HepG2 (cell line): ENCODE results near the gene SNAP29. TPM values are rescaled to one million over a fixed set of nuclear protein-coding genes. Genes with fewer than 3 reads are reported as not detected.

Experiments
- GATAD2A ChIP-seq: IDR thresholded peaks from 2 replicates; pipeline ENCODE4 v1.6.1; 2016
- HNRNPK ChIP-seq: fragments of 200-400 bp; formaldehyde crosslinking; IDR thresholded peaks from 2 replicates; pipeline ENCODE4 v1.6.1; 2018; ENCODE audit warnings: low read length, low read depth, moderate library complexity, mild to moderate bottlenecking; ENCODE audit not compliant: poor library complexity, severe bottlenecking
- HNRNPLL ChIP-seq: fragments of 200-400 bp; formaldehyde crosslinking; IDR thresholded peaks from 2 replicates; pipeline ENCODE4 v1.6.1; 2017; ENCODE audit warnings: mild to moderate bottlenecking, low read depth, low read length; ENCODE audit not compliant: poor library complexity, severe bottlenecking
- IRF2 ChIP-seq: IDR thresholded peaks from 2 replicates; pipeline ENCODE4 v1.6.1; 2018; ENCODE audit warnings: missing genetic modification reagents, missing compliant biosample characterization
- NFYC ChIP-seq: IDR thresholded peaks from 2 replicates; pipeline ENCODE4 v1.6.1; 2016; ENCODE audit warnings: missing genetic modification reagents, missing compliant biosample characterization
- RBFOX2 ChIP-seq: fragments of 200-400 bp; formaldehyde crosslinking; IDR thresholded peaks from 2 replicates; pipeline ENCODE4 v1.6.1; 2017; ENCODE audit warnings: low read depth, mild to moderate bottlenecking, low read length
- RFX3 ChIP-seq: IDR thresholded peaks from 2 replicates; pipeline ENCODE4 v1.6.1; 2016; ENCODE audit warnings: missing biosample characterization, missing genetic modification reagents
- RXRB ChIP-seq: IDR thresholded peaks from 2 replicates; pipeline ENCODE4 v1.6.1; 2016; ENCODE audit warnings: borderline replicate concordance, missing genetic modification reagents, missing compliant biosample characterization
- SAP130 ChIP-seq: IDR thresholded peaks from 2 replicates; pipeline ENCODE4 v1.6.1; 2016; ENCODE audit warnings: low read depth
- SMARCE1 ChIP-seq: fragments of 450-650 bp; IDR thresholded peaks from 2 replicates; pipeline ENCODE4 v1.6.1; 2017; ENCODE audit warnings: borderline replicate concordance
- SMC3 ChIP-seq: IDR thresholded peaks from 2 replicates; pipeline ENCODE4 v1.6.1; 2011; ENCODE audit warnings: low read length, improper control_type of control experiment
- THAP11 ChIP-seq: IDR thresholded peaks from 2 replicates; pipeline ENCODE4 v1.6.1; 2016; ENCODE audit warnings: missing biosample characterization, missing genetic modification reagents
- U2AF2 ChIP-seq: fragments of 200-400 bp; formaldehyde crosslinking; IDR thresholded peaks from 2 replicates; pipeline ENCODE4 v1.6.1; 2017; ENCODE audit warnings: low read depth, mild to moderate bottlenecking, low read length
- ZFP36L2 ChIP-seq: sonication (generic); formaldehyde crosslinking; IDR thresholded peaks from 2 replicates; pipeline ENCODE4 v1.4.0; 2020; ENCODE audit warnings: missing genetic modification reagents
- ZNF616 ChIP-seq: sonication (generic); formaldehyde crosslinking; IDR thresholded peaks from 2 replicates; pipeline ENCODE4 v1.5.0; 2020; ENCODE audit warnings: low read depth, mild to moderate bottlenecking, missing genetic modification reagents
- ZSCAN31 ChIP-seq: sonication (generic); formaldehyde crosslinking; IDR thresholded peaks from 2 replicates; pipeline ENCODE4 v1.5.0; 2020; ENCODE audit warnings: low read depth, mild to moderate bottlenecking, missing genetic modification reagents
- polyA plus RNA-seq, 8 experiments: library from polyadenylated mRNA; depleted of rRNA in 3 of 8; stranded (reverse) in 7 of 8; unstranded in 1 of 8; fragments of >200 nt; fragmentation: Illumina TruSeq in 4 of 8; extraction: Trizol in 4 of 8; gene quantifications; 2 replicates each; pipeline versions ENCODE4 v1.2.1 to v1.2.3, GENCODE V29; 2011 to 2016; ENCODE audit warnings: low read depth in 4 of 8, missing spikeins in 1 of 8, mixed read lengths in 1 of 8; ENCODE audit not compliant: insufficient read depth in 1 of 8
- total RNA-seq, 5 experiments: library from RNA; depleted of rRNA; stranded (reverse); fragments of >200 nt; fragmentation: Illumina TruSeq; extraction: Trizol; gene quantifications; 2 replicates each; pipeline ENCODE4 v1.2.3, GENCODE V29; 2016; ENCODE audit warnings: low read depth in 1 of 5
- TF ChIP-seq, protein P1 (sequence below), 2 experiments: IDR thresholded peaks; 2 replicates each; pipeline ENCODE4 v1.6.1; 2011 to 2012; ENCODE audit warnings: low read length in 2 of 2, borderline replicate concordance in 1 of 2, low read depth in 1 of 2, mild to moderate bottlenecking in 1 of 2, moderate library complexity in 1 of 2
- TF ChIP-seq, protein P2 (sequence below): sonication (generic); formaldehyde crosslinking; IDR thresholded peaks from 2 replicates; pipeline ENCODE4 v1.4.0; 2020; ENCODE audit warnings: mild to moderate bottlenecking, low read depth, missing genetic modification reagents
- TF ChIP-seq, protein P3 (sequence below): sonication (generic); formaldehyde crosslinking; IDR thresholded peaks from 2 replicates; pipeline ENCODE4 v1.4.0; 2020; ENCODE audit warnings: missing genetic modification reagents, low read depth, mild to moderate bottlenecking, borderline replicate concordance
- TF ChIP-seq, protein P4 (sequence below): IDR thresholded peaks from 2 replicates; pipeline ENCODE4 v1.6.1; 2018; ENCODE audit warnings: missing genetic modification reagents, mild to moderate bottlenecking, missing compliant biosample characterization

The SNAP29 gene
- total and polyA plus RNA-seq, 2 of the 13 experiments (the other 11 are each of a cell fraction or from before 2014, with no cell fraction given): 12.3 to 30.7 TPM

DNA sequence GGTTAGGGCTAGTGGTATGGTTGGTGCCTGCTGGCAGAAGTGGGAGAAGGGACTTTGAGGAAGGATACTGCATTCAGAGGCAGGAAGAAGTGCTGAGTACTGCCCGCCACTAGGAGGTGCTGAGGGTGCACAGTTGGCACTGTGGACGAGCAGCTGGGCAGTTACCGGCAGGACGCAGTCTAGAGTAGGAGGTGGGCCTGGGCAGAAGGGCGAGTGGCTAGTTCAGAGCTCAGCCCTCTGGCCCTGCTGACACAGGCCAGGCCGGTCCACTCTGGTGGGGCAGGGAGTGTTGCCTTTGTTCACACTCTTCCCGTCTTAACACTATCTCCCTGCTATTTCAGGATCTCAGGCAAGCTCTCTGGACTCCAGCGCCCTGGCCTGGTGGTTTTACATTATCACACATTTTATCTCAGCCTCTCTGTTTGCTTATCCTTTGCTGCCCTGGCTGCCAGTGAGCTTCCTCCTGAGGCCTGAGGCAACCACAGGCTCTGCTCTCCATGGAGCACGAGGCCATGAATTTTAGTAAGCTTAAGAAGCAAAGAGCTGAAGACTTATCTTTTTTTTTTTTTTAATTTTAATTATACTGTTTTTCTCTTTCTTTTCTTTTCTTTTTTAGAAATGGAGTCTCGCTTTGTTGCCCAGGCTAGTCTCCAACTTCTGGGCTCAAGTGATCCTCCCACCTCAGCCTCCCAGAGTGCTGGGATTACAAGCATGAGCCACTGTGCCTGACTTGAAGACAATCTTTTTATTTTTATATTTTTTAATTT, 26.9 kb downstream of the SNAP29 start (continued):
- TF ChIP-seq, protein P1, sequence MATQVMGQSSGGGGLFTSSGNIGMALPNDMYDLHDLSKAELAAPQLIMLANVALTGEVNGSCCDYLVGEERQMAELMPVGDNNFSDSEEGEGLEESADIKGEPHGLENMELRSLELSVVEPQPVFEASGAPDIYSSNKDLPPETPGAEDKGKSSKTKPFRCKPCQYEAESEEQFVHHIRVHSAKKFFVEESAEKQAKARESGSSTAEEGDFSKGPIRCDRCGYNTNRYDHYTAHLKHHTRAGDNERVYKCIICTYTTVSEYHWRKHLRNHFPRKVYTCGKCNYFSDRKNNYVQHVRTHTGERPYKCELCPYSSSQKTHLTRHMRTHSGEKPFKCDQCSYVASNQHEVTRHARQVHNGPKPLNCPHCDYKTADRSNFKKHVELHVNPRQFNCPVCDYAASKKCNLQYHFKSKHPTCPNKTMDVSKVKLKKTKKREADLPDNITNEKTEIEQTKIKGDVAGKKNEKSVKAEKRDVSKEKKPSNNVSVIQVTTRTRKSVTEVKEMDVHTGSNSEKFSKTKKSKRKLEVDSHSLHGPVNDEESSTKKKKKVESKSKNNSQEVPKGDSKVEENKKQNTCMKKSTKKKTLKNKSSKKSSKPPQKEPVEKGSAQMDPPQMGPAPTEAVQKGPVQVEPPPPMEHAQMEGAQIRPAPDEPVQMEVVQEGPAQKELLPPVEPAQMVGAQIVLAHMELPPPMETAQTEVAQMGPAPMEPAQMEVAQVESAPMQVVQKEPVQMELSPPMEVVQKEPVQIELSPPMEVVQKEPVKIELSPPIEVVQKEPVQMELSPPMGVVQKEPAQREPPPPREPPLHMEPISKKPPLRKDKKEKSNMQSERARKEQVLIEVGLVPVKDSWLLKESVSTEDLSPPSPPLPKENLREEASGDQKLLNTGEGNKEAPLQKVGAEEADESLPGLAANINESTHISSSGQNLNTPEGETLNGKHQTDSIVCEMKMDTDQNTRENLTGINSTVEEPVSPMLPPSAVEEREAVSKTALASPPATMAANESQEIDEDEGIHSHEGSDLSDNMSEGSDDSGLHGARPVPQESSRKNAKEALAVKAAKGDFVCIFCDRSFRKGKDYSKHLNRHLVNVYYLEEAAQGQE (IDR thresholded peaks at IDR 0.05; ENCODE audit: borderline replicate concordance in 1 of 2, low read depth in 1 of 2, low read length in 2 of 2): no peak
- peak; percentile 81 for TF ChIP-seq GATAD2A (CRISPR knock-in tag)
- TF ChIP-seq THAP11: peak; percentile 79
- peak; percentile 13 for TF ChIP-seq HNRNPLL
- TF ChIP-seq ZSCAN31: peak; percentile 97
- TF ChIP-seq IRF2 (CRISPR knock-in tag): peak; percentile 77
- TF ChIP-seq U2AF2: no peak
- TF ChIP-seq SMC3: peak; percentile 73
- TF ChIP-seq, protein P2, sequence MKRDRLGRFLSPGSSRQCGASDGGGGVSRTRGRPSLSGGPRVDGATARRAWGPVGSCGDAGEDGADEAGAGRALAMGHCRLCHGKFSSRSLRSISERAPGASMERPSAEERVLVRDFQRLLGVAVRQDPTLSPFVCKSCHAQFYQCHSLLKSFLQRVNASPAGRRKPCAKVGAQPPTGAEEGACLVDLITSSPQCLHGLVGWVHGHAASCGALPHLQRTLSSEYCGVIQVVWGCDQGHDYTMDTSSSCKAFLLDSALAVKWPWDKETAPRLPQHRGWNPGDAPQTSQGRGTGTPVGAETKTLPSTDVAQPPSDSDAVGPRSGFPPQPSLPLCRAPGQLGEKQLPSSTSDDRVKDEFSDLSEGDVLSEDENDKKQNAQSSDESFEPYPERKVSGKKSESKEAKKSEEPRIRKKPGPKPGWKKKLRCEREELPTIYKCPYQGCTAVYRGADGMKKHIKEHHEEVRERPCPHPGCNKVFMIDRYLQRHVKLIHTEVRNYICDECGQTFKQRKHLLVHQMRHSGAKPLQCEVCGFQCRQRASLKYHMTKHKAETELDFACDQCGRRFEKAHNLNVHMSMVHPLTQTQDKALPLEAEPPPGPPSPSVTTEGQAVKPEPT (CRISPR knock-in tag): peak; percentile 76; the same call in 1 of the 2 replicates
- no peak for TF ChIP-seq NFYC (CRISPR knock-in tag)
- TF ChIP-seq, protein P3, sequence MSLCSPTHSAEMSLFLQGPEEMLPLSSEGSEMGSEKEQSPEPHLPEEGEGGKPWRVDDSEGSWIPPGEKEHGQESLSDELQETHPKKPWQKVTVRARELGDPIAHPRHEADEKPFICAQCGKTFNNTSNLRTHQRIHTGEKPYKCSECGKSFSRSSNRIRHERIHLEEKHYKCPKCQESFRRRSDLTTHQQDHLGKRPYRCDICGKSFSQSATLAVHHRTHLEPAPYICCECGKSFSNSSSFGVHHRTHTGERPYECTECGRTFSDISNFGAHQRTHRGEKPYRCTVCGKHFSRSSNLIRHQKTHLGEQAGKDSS (CRISPR knock-in tag): peak; percentile 77; the same call in 1 of the 2 replicates
- TF ChIP-seq, protein P4, sequence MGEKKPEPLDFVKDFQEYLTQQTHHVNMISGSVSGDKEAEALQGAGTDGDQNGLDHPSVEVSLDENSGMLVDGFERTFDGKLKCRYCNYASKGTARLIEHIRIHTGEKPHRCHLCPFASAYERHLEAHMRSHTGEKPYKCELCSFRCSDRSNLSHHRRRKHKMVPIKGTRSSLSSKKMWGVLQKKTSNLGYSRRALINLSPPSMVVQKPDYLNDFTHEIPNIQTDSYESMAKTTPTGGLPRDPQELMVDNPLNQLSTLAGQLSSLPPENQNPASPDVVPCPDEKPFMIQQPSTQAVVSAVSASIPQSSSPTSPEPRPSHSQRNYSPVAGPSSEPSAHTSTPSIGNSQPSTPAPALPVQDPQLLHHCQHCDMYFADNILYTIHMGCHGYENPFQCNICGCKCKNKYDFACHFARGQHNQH (CRISPR knock-in tag): peak; percentile 93
- TF ChIP-seq ZNF616 (CRISPR knock-in tag): no peak
- no peak for TF ChIP-seq ZFP36L2 (CRISPR knock-in tag)
- TF ChIP-seq HNRNPK: no peak
- peak; percentile 90 for TF ChIP-seq SAP130 (CRISPR knock-in tag)
- TF ChIP-seq RFX3 (CRISPR knock-in tag): no peak
- no peak for TF ChIP-seq RBFOX2
- TF ChIP-seq RXRB: peak; percentile 84
- TF ChIP-seq SMARCE1: no peak
